K562 (cell line): Measurements from ENCODE around the gene TRAF3IP1. TPM values are rescaled to one million over a fixed set of nuclear protein-coding genes. Genes with fewer than 3 reads are reported as not detected.
A peak's percentile ranks its signal among the peaks of the same experiment; 100 is the strongest.

Experiments used
- ARID4B ChIP-seq: sonication (generic); formaldehyde crosslinking; IDR thresholded peaks from 2 replicates; pipeline ENCODE4 v1.8.0; 2022; ENCODE audit warnings: mild to moderate bottlenecking, missing genetic modification reagents
- CREM ChIP-seq: IDR thresholded peaks from 2 replicates; pipeline ENCODE4 v1.6.1; 2014; ENCODE audit warnings: antibody characterized with exemption, low read depth
- DMBX1 ChIP-seq: fragments of 250-450 bp; sonication (Bioruptor Pico); IDR thresholded peaks from 2 replicates; pipeline ENCODE4 v1.8.0; 2022; ENCODE audit warnings: inconsistent platforms, mild to moderate bottlenecking, moderate library complexity, borderline replicate concordance
- ELF1 ChIP-seq: fragments of 200-800 bp; sonication (Bioruptor generic); IDR thresholded peaks from 2 replicates; pipeline ENCODE4 v1.6.1; 2016; ENCODE audit warnings: missing genetic modification characterization, missing compliant biosample characterization
- ELK1 ChIP-seq: sonication (generic); formaldehyde crosslinking; IDR thresholded peaks from 2 replicates; pipeline ENCODE4 v1.8.1; 2022; ENCODE audit warnings: missing genetic modification reagents
- HNRNPH1 ChIP-seq: fragments of 200-400 bp; formaldehyde crosslinking; optimal IDR thresholded peaks from 2 replicates; pipeline ENCODE3; 2017; ENCODE audit warnings: low read depth, mild to moderate bottlenecking, low read length, moderate library complexity
- KAT8 ChIP-seq: fragments of 450-650 bp; IDR thresholded peaks from 2 replicates; pipeline ENCODE4 v1.6.1; 2016; ENCODE audit warnings: low read depth, mild to moderate bottlenecking
- MCM2 ChIP-seq: fragments of 450-650 bp; IDR thresholded peaks from 2 replicates; pipeline ENCODE4 v1.6.1; 2017; ENCODE audit warnings: low read depth, mild to moderate bottlenecking
- MNT ChIP-seq, 2 experiments: fragments of 450-650 bp; conservative IDR thresholded peaks; 2 replicates each; pipeline ENCODE4 v1.6.1; 2017; ENCODE audit warnings: mild to moderate bottlenecking in 2 of 2, moderate library complexity in 2 of 2
- NFE2 ChIP-seq: IDR thresholded peaks from 2 replicates; pipeline ENCODE4 v1.6.1; 2014; ENCODE audit warnings: antibody characterized with exemption, low read depth
- NR2F6 ChIP-seq: fragments of 450-650 bp; formaldehyde crosslinking; IDR thresholded peaks from 2 replicates; pipeline ENCODE4 v1.4.0; 2020; ENCODE audit warnings: mild to moderate bottlenecking
- NR3C1 ChIP-seq: sonication (generic); formaldehyde crosslinking; IDR thresholded peaks from 2 replicates; pipeline ENCODE4 v1.8.1; 2022; ENCODE audit warnings: missing genetic modification reagents
- NUFIP1 ChIP-seq: fragments of 450-650 bp; IDR thresholded peaks from 2 replicates; pipeline ENCODE4 v1.6.1; 2018; ENCODE audit not compliant: partially characterized antibody
- PHF8 ChIP-seq: fragments of 200-600 bp; sonication (generic); IDR thresholded peaks from 2 replicates; pipeline ENCODE4 v1.6.1; 2012; ENCODE audit warnings: mixed run types, mild to moderate bottlenecking, inconsistent platforms, low read length, moderate library complexity, borderline replicate concordance
- POLR2H ChIP-seq: IDR thresholded peaks from 2 replicates; pipeline ENCODE4 v1.6.1; 2016; ENCODE audit warnings: missing genetic modification characterization, low read depth, mild to moderate bottlenecking, control low read depth, missing compliant biosample characterization, moderate library complexity
- PRMT5 ChIP-seq: sonication (generic); formaldehyde crosslinking; IDR thresholded peaks from 2 replicates; pipeline ENCODE4 v1.5.0; 2020; ENCODE audit warnings: missing genetic modification reagents
- PURB ChIP-seq: sonication (generic); formaldehyde crosslinking; IDR thresholded peaks from 2 replicates; pipeline ENCODE4 v1.9.0; 2021; ENCODE audit warnings: low read depth, mild to moderate bottlenecking, missing genetic modification reagents
- SAFB ChIP-seq: fragments of 200-400 bp; formaldehyde crosslinking; IDR thresholded peaks from 2 replicates; pipeline ENCODE4 v1.6.1; 2017; ENCODE audit warnings: low read depth, low read length, borderline replicate concordance
- SIN3B ChIP-seq: fragments of 450-650 bp; IDR thresholded peaks from 2 replicates; pipeline ENCODE4 v1.6.1; 2017; ENCODE audit warnings: low read depth, mild to moderate bottlenecking, moderate library complexity
- SPI1 ChIP-seq: IDR thresholded peaks from 2 replicates; pipeline ENCODE4 v1.6.1; 2011; ENCODE audit warnings: low read depth, low read length, control low read depth, borderline replicate concordance
- TAL1 ChIP-seq: fragments of 450-650 bp; IDR thresholded peaks from 2 replicates; pipeline ENCODE4 v1.6.1; 2016; ENCODE audit warnings: mild to moderate bottlenecking
- ZBTB8A ChIP-seq: fragments of 450-650 bp; IDR thresholded peaks from 2 replicates; pipeline ENCODE4 v1.6.1; 2018; ENCODE audit warnings: mild to moderate bottlenecking, moderate library complexity; ENCODE audit not compliant: partially characterized antibody
- ZNF785 ChIP-seq: fragments of 250-450 bp; sonication (Bioruptor Pico); IDR thresholded peaks from 2 replicates; pipeline ENCODE4 v1.4.0; 2020; ENCODE audit warnings: mild to moderate bottlenecking
- polyA plus RNA-seq, 8 experiments: library from polyadenylated mRNA; depleted of rRNA in 4 of 8; stranded (reverse) in 5 of 8; unstranded in 3 of 8; fragments of >200 nt; fragmentation: Nextera tagmentation in 2 of 8; fragmentation: Illumina TruSeq in 1 of 8; extraction: Ambion mirVana in 2 of 8; extraction: Trizol in 1 of 8; gene quantifications; 2 replicates each; pipeline versions ENCODE4 v1.2.1 to v1.2.3, GENCODE V29; 2011 to 2014; ENCODE audit warnings: inconsistent platforms in 1 of 8, missing spikeins in 1 of 8
- total RNA-seq, 7 experiments: library from RNA; depleted of rRNA in 6 of 7; stranded (reverse); fragments of >200 nt in 6 of 7; fragmentation: Illumina TruSeq in 2 of 7; extraction: Trizol in 2 of 7; gene quantifications; 2 replicates each; pipeline versions ENCODE4 v1.2.1 to v1.2.3, GENCODE V29; 2011 to 2021; ENCODE audit warnings: low replicate concordance in 1 of 7

Gene TRAF3IP1
- total and polyA plus RNA-seq, 9 of the 15 experiments (the other 6 are each of a cell fraction or from before 2014, with no cell fraction given) = 1.3 to 7.4 (median 3.4) TPM

GRCh38 chr2:238420878-238421694 is 100.8 kb downstream of the TRAF3IP1 start (continued):
- no peak for TF ChIP-seq MCM2
- no peak for TF ChIP-seq ZNF785 (CRISPR knock-in tag)
- TF ChIP-seq NR2F6 (CRISPR knock-in tag) = no peak
- TF ChIP-seq MNT (conservative IDR thresholded peaks at IDR 0.05) = peak; percentile 26 to 60; a peak in 2 of 4 replicates
- TF ChIP-seq NFE2 = no peak
- TF ChIP-seq PRMT5 (CRISPR knock-in tag) = no peak
- TF ChIP-seq ELK1 (CRISPR knock-in tag) = no peak
- TF ChIP-seq CREM = peak; percentile 52; the same call in 1 of the 2 replicates
- no peak for TF ChIP-seq SAFB
- TF ChIP-seq SIN3B = 0 out of 2 replicates have a peak, but pooled peaks have one; percentile 11
- no peak for TF ChIP-seq DMBX1 (CRISPR knock-in tag)
- TF ChIP-seq PURB (CRISPR knock-in tag) = no peak
- TF ChIP-seq POLR2H (tag) = no peak
- no peak for TF ChIP-seq ELF1
- no peak for TF ChIP-seq KAT8
- TF ChIP-seq NR3C1 (CRISPR knock-in tag) = no peak
- TF ChIP-seq NUFIP1 = no peak
- TF ChIP-seq ARID4B (CRISPR knock-in tag) = no peak
- TF ChIP-seq HNRNPH1 = no peak
- TF ChIP-seq TAL1 = peak; percentile 80
- TF ChIP-seq SPI1 = peak; percentile 79
- peak; percentile 5; the same call in 1 of the 2 replicates for TF ChIP-seq PHF8
- TF ChIP-seq ZBTB8A = no peak
